SK-N-SH (cell line): ENCODE measurements around the gene ACIN1. TPM values are rescaled to one million over a fixed set of nuclear protein-coding genes. Genes with fewer than 3 reads are reported as not detected.

Experiments used
- CTCF ChIA-PET: fragments of 300-600, 350-600 bp; formaldehyde crosslinking; extraction: SDS; loops from one replicate; lab custom pipeline; 2021; lab: Yijun Ruan, JAX
- POLR2A ChIA-PET: fragments of 350-600 bp; sonication (Branson Sonifier 250); formaldehyde crosslinking; extraction: SDS; loops from one replicate; lab custom pipeline; 2020; ENCODE audit warnings: antibody characterized with exemption, inconsistent platforms; lab: Yijun Ruan, JAX
- DNase-seq: peaks from one replicate; pipeline ENCODE4 v3.0.0; 2012
- H2AFZ ChIP-seq: fragments of 200-600 bp; sonication (generic); 2 replicates; pipeline ENCODE4 v1.8.1; 2016; ENCODE audit warnings: antibody characterized with exemption, mild to moderate bottlenecking, low read depth
- H3F3A ChIP-seq: fragments of 200-600 bp; sonication (generic); replicated peaks from 2 replicates; pipeline ENCODE3; 2016; ENCODE audit warnings: antibody characterized with exemption, mild to moderate bottlenecking; ENCODE audit not compliant: insufficient read depth
- H3K27ac ChIP-seq, 2 experiments: fragments of 200-500 bp in 1 of 2; fragments of 200-600 bp in 1 of 2; sonication (Bioruptor generic) in 1 of 2; sonication (generic), shearing (Covaris generic) in 1 of 2; 2 replicates each; pipeline versions ENCODE4 v1.5.1 to v1.6.1; 2014 to 2016; ENCODE audit warnings: low read depth in 2 of 2, inconsistent platforms in 1 of 2, low read length in 1 of 2, mild to moderate bottlenecking in 1 of 2, mixed read lengths in 1 of 2
- H3K27me3 ChIP-seq: fragments of 200-600 bp; sonication (generic), shearing (Covaris generic); 2 replicates; pipeline ENCODE4 v1.6.1; 2016; ENCODE audit warnings: mixed run types; ENCODE audit not compliant: insufficient read depth
- H3K36me3 ChIP-seq, 2 experiments: fragments of 200-500 bp in 1 of 2; fragments of 200-600 bp in 1 of 2; sonication (Bioruptor generic) in 1 of 2; sonication (generic) in 1 of 2; replicated peaks in 1 of 2; 2 replicates each; pipeline versions ENCODE3 to v1.5.1; 2014 to 2016; ENCODE audit warnings: low read length in 1 of 2, mild to moderate bottlenecking in 1 of 2; ENCODE audit not compliant: insufficient read depth in 2 of 2, control insufficient read depth in 1 of 2
- H3K4me1 ChIP-seq, 2 experiments: fragments of 200-500 bp in 1 of 2; fragments of 200-600 bp in 1 of 2; sonication (Bioruptor generic) in 1 of 2; sonication (generic), shearing (Covaris generic) in 1 of 2; 2 replicates each; pipeline versions ENCODE4 v1.5.1 to v1.6.1; 2014 to 2016; ENCODE audit warnings: low read depth in 1 of 2, low read length in 1 of 2, mixed run types in 1 of 2; ENCODE audit not compliant: insufficient read depth in 2 of 2, control insufficient read depth in 1 of 2
- H3K4me2 ChIP-seq: fragments of 200-600 bp; sonication (generic), shearing (Covaris generic); 2 replicates; pipeline ENCODE4 v1.6.1; 2017; ENCODE audit warnings: mixed run types
- H3K4me3 ChIP-seq, 2 experiments: fragments of 200-500 bp in 1 of 2; fragments of 200-600 bp in 1 of 2; sonication (Bioruptor generic) in 1 of 2; sonication (generic), shearing (Covaris generic) in 1 of 2; 2 replicates each; pipeline versions ENCODE4 v1.5.1 to v1.8.1; 2014 to 2016; ENCODE audit warnings: low read depth in 2 of 2, inconsistent platforms in 1 of 2, low read length in 1 of 2, mild to moderate bottlenecking in 1 of 2, mixed read lengths in 1 of 2, moderate library complexity in 1 of 2
- H3K79me2 ChIP-seq: fragments of 200-600 bp; sonication (generic); 2 replicates; pipeline ENCODE4 v1.8.1; 2017; ENCODE audit warnings: mild to moderate bottlenecking; ENCODE audit not compliant: insufficient read depth
- H3K9ac ChIP-seq: fragments of 200-600 bp; sonication (generic); 2 replicates; pipeline ENCODE4 v1.6.1; 2017; ENCODE audit warnings: mixed run types
- H3K9me2 ChIP-seq: fragments of 200-600 bp; sonication (generic); 2 replicates; pipeline ENCODE4 v1.6.1; 2017; ENCODE audit warnings: mixed run types
- H3K9me3 ChIP-seq: fragments of 200-600 bp; sonication (generic); 2 replicates; pipeline ENCODE4 v1.6.1; 2017; ENCODE audit warnings: mixed run types, mild to moderate bottlenecking, moderate library complexity
- H4K20me1 ChIP-seq: fragments of 200-600 bp; sonication (generic); 2 replicates; pipeline ENCODE4 v1.6.1; 2017; ENCODE audit warnings: mild to moderate bottlenecking, mixed run types; ENCODE audit not compliant: insufficient read depth
- CTCF ChIP-seq: fragments of 200-600 bp; sonication (generic); IDR thresholded peaks from 2 replicates; pipeline ENCODE4 v1.6.1; 2017; ENCODE audit warnings: antibody characterized with exemption, mild to moderate bottlenecking, moderate library complexity
- EP300 ChIP-seq, 2 experiments: IDR thresholded peaks; 2 replicates each; pipeline versions ENCODE4 v1.4.0 to v1.6.1; 2012; ENCODE audit warnings: borderline replicate concordance in 1 of 2, low read depth in 1 of 2, low read length in 1 of 2
- EZH2phosphoT487 ChIP-seq: fragments of 200-600 bp; sonication (generic); IDR thresholded peaks from 2 replicates; pipeline ENCODE4 v1.6.1; 2017; ENCODE audit warnings: low read depth, mixed run types, mild to moderate bottlenecking, antibody characterized with exemption, moderate library complexity, borderline replicate concordance
- FOXJ3 ChIP-seq: sonication (generic); formaldehyde crosslinking; IDR thresholded peaks from 2 replicates; pipeline ENCODE4 v1.5.1; 2020; ENCODE audit warnings: mild to moderate bottlenecking, missing genetic modification reagents
- GABPA ChIP-seq: IDR thresholded peaks from 2 replicates; pipeline ENCODE4 v1.4.0; 2012; ENCODE audit warnings: low read depth, mild to moderate bottlenecking
- GATA2 ChIP-seq: sonication (generic); formaldehyde crosslinking; IDR thresholded peaks from 2 replicates; pipeline ENCODE4 v1.5.0; 2020; ENCODE audit warnings: mild to moderate bottlenecking, missing genetic modification reagents
- IRF3 ChIP-seq: fragments of 150-350 bp; IDR thresholded peaks from 2 replicates; pipeline ENCODE4 v1.6.1; 2016; ENCODE audit warnings: mild to moderate bottlenecking, low read depth, low read length
- JUND ChIP-seq: IDR thresholded peaks from 2 replicates; pipeline ENCODE4 v1.4.0; 2012
- NFIC ChIP-seq: IDR thresholded peaks from 2 replicates; pipeline ENCODE4 v1.4.0; 2012; ENCODE audit warnings: borderline replicate concordance
- RFX5 ChIP-seq: IDR thresholded peaks from 2 replicates; pipeline ENCODE4 v1.6.1; 2012; ENCODE audit warnings: mild to moderate bottlenecking, improper control_type of control experiment, low read length
- RXRA ChIP-seq: IDR thresholded peaks from 2 replicates; pipeline ENCODE4 v1.4.0; 2012; ENCODE audit warnings: low read depth, mild to moderate bottlenecking, borderline replicate concordance
- SIN3A ChIP-seq: IDR thresholded peaks from 2 replicates; pipeline ENCODE4 v1.6.1; 2012; ENCODE audit warnings: low read depth, mild to moderate bottlenecking, low read length, moderate library complexity, borderline replicate concordance
- SMC3 ChIP-seq: IDR thresholded peaks from 2 replicates; pipeline ENCODE4 v1.6.1; 2012; ENCODE audit warnings: low read depth, low read length, improper control_type of control experiment
- TCF12 ChIP-seq: IDR thresholded peaks from 2 replicates; pipeline ENCODE4 v1.4.0; 2012
- TEAD4 ChIP-seq: IDR thresholded peaks from 2 replicates; pipeline ENCODE4 v1.4.0; 2012; ENCODE audit warnings: mild to moderate bottlenecking, borderline replicate concordance; ENCODE audit not compliant: insufficient read depth
- WGBS: methylation state at CpG from one replicate; pipeline ENCODE4 v1.1.6; 2017; ENCODE audit warnings: low lambda C conversion rate; 5-methylcytosine and 5-hydroxymethylcytosine counted together
- polyA plus RNA-seq, 3 experiments: library from polyadenylated mRNA; depleted of rRNA; stranded (reverse); fragments of >200 nt; gene quantifications; 2 replicates each; pipeline ENCODE4 v1.2.3, GENCODE V29; 2012

Gene ACIN1
- polyA plus RNA-seq, 1 of the 3 experiments (the other 2 are of a cell fraction) = 159 TPM

GRCh38 chr14:23114120-23114458 lies 19.2 kb upstream of the ACIN1 start:
- Histone ChIP-seq H3K79me2 (no peaks in the 10 kb centered on the region), H4K20me1 (no peaks in the 10 kb centered on the region), H3K36me3 (no peaks in the 10 kb centered on the region), H3F3A (peaks cover 3% of the 10 kb centered on the region), H3K9me3 (no peaks in the 10 kb centered on the region), H3K4me3 (no peak overlapping the region), H3K9me2 (no peaks in the 10 kb centered on the region), H3K27ac (peak overlapping the region in 1 of 2 experiments; percentile 80; a peak in 2 of 4 replicates), H3K27me3 (peaks cover 11% of the 10 kb centered on the region; the same call in 1 of the 2 replicates), H3K4me1 (peaks cover 0 to 14% of the 10 kb centered on the region in 2 experiments; a peak in 3 of 4 replicates), H3K9ac (no peak overlapping the region), H2AFZ (no peak overlapping the region), H3K4me2 (peak overlapping the region; percentile 74; the same call in 1 of the 2 replicates)
- ChIA-PET CTCF (interaction anchor here (1.0 to 19.7 kb wide), 2 partner anchors 10 to 69 kb away, joined by 4 to 495 read pairs; partner anchors contain the start of gene SLC7A8), POLR2A (interaction anchor here (1.7 kb wide), 1 partner anchor 19 kb away, joined by 6 read pairs; the partner anchor contains the start of genes ACIN1 and C14orf119)
- TF ChIP-seq EZH2phosphoT487 = no peak
- TF ChIP-seq SMC3 = no peak
- no peak for TF ChIP-seq FOXJ3 (CRISPR knock-in tag)
- TF ChIP-seq CTCF = no peak
- TF ChIP-seq RXRA = no peak
- TF ChIP-seq IRF3 = no peak
- no peak for TF ChIP-seq SIN3A
- no peak for TF ChIP-seq EP300 (IDR thresholded peaks at IDR 0.05; ENCODE audit: borderline replicate concordance in 1 of 2, low read depth in 1 of 2, low read length in 1 of 2)
- TF ChIP-seq GABPA = no peak
- no peak for TF ChIP-seq NFIC
- no peak for TF ChIP-seq RFX5
- WGBS = 63% methylated on average over 5 of the region's 5 CpGs
- no peak for DNase-seq

GRCh38 chr14:23113431-23114119 lies 18.6 kb upstream of the ACIN1 start:
- TF ChIP-seq TEAD4 = no peak
- no peak for TF ChIP-seq GATA2
- TF ChIP-seq TCF12 = no peak
- no peak for TF ChIP-seq JUND
- TF ChIP-seq CTCF = no peak
- TF ChIP-seq EP300 (IDR thresholded peaks at IDR 0.05; ENCODE audit: borderline replicate concordance in 1 of 2, low read depth in 1 of 2, low read length in 1 of 2) = no peak
- Histone ChIP-seq H3K4me1 (peaks cover 0 to 14% of the 10 kb centered on the region in 2 experiments; a peak in 3 of 4 replicates), H3F3A (peaks cover 3% of the 10 kb centered on the region), H3K9ac (no peak overlapping the region), H3K9me3 (no peaks in the 10 kb centered on the region), H3K4me2 (no peak overlapping the region; the same call in 1 of the 2 replicates), H3K4me3 (no peak overlapping the region), H3K79me2 (no peaks in the 10 kb centered on the region), H2AFZ (no peak overlapping the region), H3K36me3 (no peaks in the 10 kb centered on the region), H3K27me3 (peaks cover 11% of the 10 kb centered on the region; the same call in 1 of the 2 replicates), H4K20me1 (no peaks in the 10 kb centered on the region), H3K9me2 (no peaks in the 10 kb centered on the region), H3K27ac (no peak overlapping the region)
- WGBS = 73% methylated on average over 6 of the region's 10 CpGs
- CTCF ChIA-PET = interaction anchor here (1.0 to 19.7 kb wide), 4 partner anchors 13 to 70 kb away, joined by 3 to 495 read pairs (median 4); partner anchors contain the start of genes ACIN1, C14orf119 and SLC7A8
- no peak for DNase-seq
- POLR2A ChIA-PET = interaction anchor here (1.7 kb wide), 1 partner anchor 19 kb away, joined by 6 read pairs; the partner anchor contains the start of genes ACIN1 and C14orf119
